ENCODE data around the gene PDE4B. TPM values are rescaled to one million over a fixed set of nuclear protein-coding genes. Genes with fewer than 3 reads are reported as not detected.
"Not testable (repeated sequence)": the region's sequence is repeated elsewhere in the genome, so short reads cannot be mapped to it uniquely, and the experiment has no call there.

The PDE4B gene
- total RNA-seq, 2 donors from 2014 or later: 1.6 to 12.2 TPM

- WGBS, 2 donors: 19 to 29% methylated on average over 3 of the region's 3 CpGs
- intact Hi-C loops (cut with DNase I): no loop called here
These were observed 262.4 kb downstream of the PDE4B start for GRCh38 chr1:66055092-66055491.

DNA sequence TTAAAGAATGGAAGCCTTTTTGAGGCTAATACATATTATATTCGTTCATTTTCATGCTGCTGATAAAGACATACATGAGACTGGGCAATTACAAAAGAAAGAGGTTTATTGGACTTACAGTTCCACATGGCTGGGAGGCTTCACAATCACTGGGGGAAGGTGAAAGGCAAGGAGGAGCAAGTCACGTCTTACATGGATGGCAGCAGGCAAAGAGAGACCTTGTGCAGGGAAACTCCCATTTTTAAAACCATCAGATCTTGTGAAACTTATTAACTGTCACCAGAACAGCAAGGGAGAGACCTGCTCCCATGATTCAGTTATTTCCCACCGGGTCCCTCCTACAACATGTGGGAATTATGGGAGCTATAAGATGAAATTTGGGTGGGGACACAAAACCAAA is 264.8 kb downstream of the PDE4B start:
- ATAC-seq; H3K36me3 ChIP-seq (replicated peaks in 1 of 2; ENCODE audit: insufficient read depth in 1 of 2, low read depth in 2 of 2); H3K9me3 ChIP-seq; H3K27me3 ChIP-seq; DNase-seq; H3K27ac ChIP-seq; H3K4me1 ChIP-seq; intact Hi-C loops (cut with DNase I); H3K4me3 ChIP-seq: not testable (repeated sequence)
- WGBS, 2 donors: 44 to 48% methylated on average over 3 of the region's 3 CpGs

More at GRCh38 chr1:66055092-66055491, 262.4 kb downstream of the PDE4B start:
- H3K27me3 ChIP-seq: no peaks in the 10 kb centered on the region
- H3K4me3 ChIP-seq: no peak overlapping the region
- H3K4me1 ChIP-seq: no peaks in the 10 kb centered on the region
- peaks cover 0 to 4% (median 0%) of the 10 kb centered on the region in 3 donors for H3K9me3 ChIP-seq
- ATAC-seq (no peak), DNase-seq (no peak)
- TF ChIP-seq, protein P1, sequence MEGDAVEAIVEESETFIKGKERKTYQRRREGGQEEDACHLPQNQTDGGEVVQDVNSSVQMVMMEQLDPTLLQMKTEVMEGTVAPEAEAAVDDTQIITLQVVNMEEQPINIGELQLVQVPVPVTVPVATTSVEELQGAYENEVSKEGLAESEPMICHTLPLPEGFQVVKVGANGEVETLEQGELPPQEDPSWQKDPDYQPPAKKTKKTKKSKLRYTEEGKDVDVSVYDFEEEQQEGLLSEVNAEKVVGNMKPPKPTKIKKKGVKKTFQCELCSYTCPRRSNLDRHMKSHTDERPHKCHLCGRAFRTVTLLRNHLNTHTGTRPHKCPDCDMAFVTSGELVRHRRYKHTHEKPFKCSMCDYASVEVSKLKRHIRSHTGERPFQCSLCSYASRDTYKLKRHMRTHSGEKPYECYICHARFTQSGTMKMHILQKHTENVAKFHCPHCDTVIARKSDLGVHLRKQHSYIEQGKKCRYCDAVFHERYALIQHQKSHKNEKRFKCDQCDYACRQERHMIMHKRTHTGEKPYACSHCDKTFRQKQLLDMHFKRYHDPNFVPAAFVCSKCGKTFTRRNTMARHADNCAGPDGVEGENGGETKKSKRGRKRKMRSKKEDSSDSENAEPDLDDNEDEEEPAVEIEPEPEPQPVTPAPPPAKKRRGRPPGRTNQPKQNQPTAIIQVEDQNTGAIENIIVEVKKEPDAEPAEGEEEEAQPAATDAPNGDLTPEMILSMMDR (IDR thresholded peaks at IDR 0.05): no peak
- no peak overlapping the region for H3K27ac ChIP-seq
- no peaks in the 10 kb centered on the region for H3K36me3 ChIP-seq (replicated peaks in 1 of 2; ENCODE audit: insufficient read depth in 1 of 2, low read depth in 2 of 2)

- WGBS, 2 donors: 50 to 67% methylated on average over 2 of the region's 2 CpGs
- no peak for DNase-seq
- ATAC-seq: no peak
- Histone ChIP-seq H3K27ac (no peak overlapping the region), H3K4me1 (no peaks in the 10 kb centered on the region), H3K27me3 (no peaks in the 10 kb centered on the region), H3K9me3 (peaks cover 0 to 4% (median 0%) of the 10 kb centered on the region in 3 donors), H3K4me3 (no peak overlapping the region), H3K36me3 (replicated peaks in 1 of 2; ENCODE audit: insufficient read depth in 1 of 2, low read depth in 2 of 2) (no peaks in the 10 kb centered on the region)
- TF ChIP-seq POLR2A (IDR thresholded peaks at IDR 0.05): no peak
- TF ChIP-seq, protein P1 (IDR thresholded peaks at IDR 0.05): no peak
- intact Hi-C loops (cut with DNase I): no loop called here
These were observed 265.9 kb downstream of the PDE4B start for GRCh38 chr1:66058558-66058957.

DNA sequence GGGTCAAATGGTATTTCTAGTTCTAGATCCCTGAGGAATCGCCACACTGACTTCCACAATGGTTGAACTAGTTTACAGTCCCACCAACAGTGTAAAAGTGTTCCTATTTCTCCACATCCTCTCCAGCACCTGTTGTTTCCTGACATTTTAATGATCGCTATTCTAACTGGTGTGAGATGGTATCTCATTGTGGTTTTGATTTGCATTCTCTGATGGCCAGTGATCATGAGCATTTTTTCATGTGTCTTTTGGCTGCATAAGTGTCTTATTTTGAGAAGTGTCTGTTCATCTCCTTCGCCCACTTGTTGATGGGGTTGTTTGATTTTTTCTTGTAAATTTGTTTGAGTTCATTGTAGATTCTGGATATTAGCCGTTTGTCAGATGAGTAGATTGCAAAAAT is 274.5 kb downstream of the PDE4B start:
- H3K27ac ChIP-seq; H3K4me1 ChIP-seq; DNase-seq; H3K36me3 ChIP-seq (replicated peaks in 1 of 2; ENCODE audit: insufficient read depth in 1 of 2, low read depth in 2 of 2); H3K27me3 ChIP-seq; ATAC-seq; H3K4me3 ChIP-seq; H3K9me3 ChIP-seq; intact Hi-C loops (cut with DNase I): not testable (repeated sequence)
- 69 to 77% methylated on average over 3 to 4 of the region's 4 CpGs for WGBS, 2 donors

- intact Hi-C loops (cut with DNase I): no loop called here
- Histone ChIP-seq H3K27me3 (no peaks in the 10 kb centered on the region), H3K36me3 (replicated peaks in 1 of 2; ENCODE audit: insufficient read depth in 1 of 2, low read depth in 2 of 2) (no peaks in the 10 kb centered on the region), H3K4me3 (no peak overlapping the region), H3K4me1 (no peaks in the 10 kb centered on the region), H3K27ac (no peak overlapping the region), H3K9me3 (no peaks in the 10 kb centered on the region)
- ATAC-seq (no peak), DNase-seq (no peak)
- TF ChIP-seq, protein P1 (IDR thresholded peaks at IDR 0.05): no peak
- TF ChIP-seq POLR2A (IDR thresholded peaks at IDR 0.05): no peak
- WGBS, 2 donors: 38% methylated on average over 4 of the region's 4 CpGs
These were observed 277.5 kb downstream of the PDE4B start for GRCh38 chr1:66069976-66070876.

- Histone ChIP-seq H3K27me3 (no peaks in the 10 kb centered on the region), H3K4me3 (no peak overlapping the region), H3K36me3 (replicated peaks in 1 of 2; ENCODE audit: insufficient read depth in 1 of 2, low read depth in 2 of 2) (no peaks in the 10 kb centered on the region), H3K4me1 (no peaks in the 10 kb centered on the region), H3K9me3 (no peaks in the 10 kb centered on the region), H3K27ac (no peak overlapping the region)
- no peak for DNase-seq
- intact Hi-C loops (cut with DNase I): no loop called here
- WGBS, 2 donors: 49 to 55% methylated on average over 2 of the region's 2 CpGs
- no peak for ATAC-seq
- no peak for TF ChIP-seq POLR2A (IDR thresholded peaks at IDR 0.05)
- TF ChIP-seq, protein P1 (IDR thresholded peaks at IDR 0.05): no peak
These were observed 280.7 kb downstream of the PDE4B start for GRCh38 chr1:66073388-66073787.

Data from body of pancreas (tissue), 4 donors.